GM10266 (cell line): ENCODE results near the gene SLC25A29.

Experiments used
- DNase-seq: peaks from one replicate; pipeline ENCODE4 v3.0.0; 2012; ENCODE audit errors: extremely low spot score
- CTCF ChIP-seq: IDR thresholded peaks from 2 replicates; pipeline ENCODE4 v1.5.1; 2012; ENCODE audit warnings: mild to moderate bottlenecking, low read depth; ENCODE audit not compliant: control insufficient read depth, insufficient read depth; ENCODE audit errors: missing control alignments

SLC25A29 gene

DNA sequence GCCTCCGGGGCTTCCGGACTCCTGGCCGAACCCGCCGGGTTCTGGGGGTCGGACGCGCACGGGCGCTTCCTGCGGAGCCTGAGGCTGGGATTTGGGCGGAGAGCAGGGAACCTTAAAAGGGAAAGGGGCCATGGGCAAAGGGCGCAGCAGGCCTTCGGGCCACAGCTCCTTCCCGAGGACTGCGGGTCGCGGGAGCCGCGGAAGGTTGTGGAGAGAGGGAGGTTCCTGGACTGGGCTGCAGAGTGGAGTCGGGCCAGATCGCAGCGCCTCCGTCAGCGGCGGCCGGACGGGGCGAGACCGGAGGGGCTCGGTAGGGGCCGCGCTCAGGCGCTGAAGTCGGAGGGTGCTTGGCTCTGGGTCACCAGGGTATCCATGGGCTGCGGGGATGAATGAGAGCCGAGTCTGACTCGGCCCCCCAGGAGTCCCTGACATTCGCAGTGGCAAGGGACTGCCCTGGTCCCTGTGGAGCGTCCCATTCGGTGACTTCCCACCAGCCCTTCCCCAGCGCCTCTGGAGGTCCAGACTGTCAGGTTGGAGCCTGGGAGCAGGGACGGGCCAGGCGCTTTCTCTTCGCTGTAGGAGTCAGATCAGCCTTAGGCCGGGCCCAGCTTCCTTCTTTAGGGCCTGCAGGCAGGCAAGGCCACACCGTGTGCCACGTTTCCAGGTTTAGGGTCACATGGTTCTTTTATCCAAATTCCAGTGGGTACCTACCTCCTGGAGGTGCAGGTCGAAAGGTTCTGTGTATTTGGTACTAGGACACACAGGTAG is 938 bp upstream of the SLC25A29 start:
- DNase-seq: no peak
- no peak for TF ChIP-seq CTCF

DNA sequence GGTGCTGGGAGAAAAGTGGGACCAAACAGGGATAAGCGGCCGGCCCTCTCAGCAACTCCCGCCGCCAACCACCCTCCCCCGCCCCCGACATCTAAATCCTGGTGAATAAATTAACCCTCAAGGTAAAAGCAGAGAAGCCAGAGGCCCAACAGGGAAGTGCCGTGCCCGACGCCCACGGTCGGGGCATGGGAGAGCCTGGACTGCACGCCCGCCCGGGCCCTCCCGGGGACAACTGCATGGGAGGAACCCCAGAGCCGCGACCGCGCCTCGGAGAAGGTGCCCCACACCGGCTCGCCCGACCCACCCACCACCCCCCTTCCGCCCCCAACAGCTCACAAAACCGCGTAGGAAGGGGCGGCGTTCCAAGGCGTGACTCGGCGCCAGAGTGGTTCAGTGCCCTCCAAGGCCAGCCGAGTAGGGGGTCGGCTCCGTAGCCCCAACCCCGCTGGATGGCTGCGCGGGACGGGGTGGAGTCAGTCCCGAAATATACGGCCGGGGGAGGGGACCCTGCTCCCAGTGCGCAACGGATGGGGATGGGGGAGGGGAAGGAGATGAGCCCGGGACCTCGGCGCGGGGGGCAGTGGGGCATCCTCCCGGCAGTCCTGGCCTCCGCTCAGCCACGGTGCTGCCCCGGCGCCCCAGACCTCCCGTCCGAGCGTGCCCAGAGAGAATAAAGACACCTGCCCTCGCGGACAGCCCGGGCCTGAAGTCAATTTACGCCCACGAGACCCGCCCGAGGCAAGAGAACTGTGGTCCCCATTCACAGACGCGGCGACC is 732 bp downstream of the SLC25A29 start:
- DNase-seq: no peak
- no peak for TF ChIP-seq CTCF

- no peak for DNase-seq
These were observed 1.4 kb downstream of the SLC25A29 start for GRCh38 chr14:100304825-100305323.

DNA sequence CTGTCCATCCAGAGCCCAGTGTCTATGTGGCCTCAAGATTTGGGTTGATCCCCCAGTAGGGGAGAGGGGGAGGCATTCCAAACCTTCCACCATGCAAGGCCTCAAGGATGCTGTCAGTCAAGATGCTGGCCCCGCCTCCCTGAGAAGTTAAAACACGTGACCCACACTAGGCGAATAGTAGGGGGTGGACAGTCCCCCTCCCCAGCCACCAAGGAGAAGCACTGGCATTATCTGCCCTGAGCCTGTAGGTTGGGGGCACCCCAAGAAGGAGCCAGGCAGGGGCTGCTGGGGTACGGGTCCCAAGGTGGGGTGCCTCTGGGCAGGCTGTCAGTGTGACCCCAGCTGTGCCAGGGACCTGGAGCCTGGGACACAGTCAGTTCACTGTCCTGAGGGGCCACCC is 2.3 kb downstream of the SLC25A29 start:
- no peak for TF ChIP-seq CTCF
- DNase-seq: no peak

More at GRCh38 chr14:100304825-100305323, 1.4 kb downstream of the SLC25A29 start:
- TF ChIP-seq CTCF: no peak

GRCh38 chr14:100303179-100303578 is 3.1 kb downstream of the SLC25A29 start:
- peak; percentile 67 for TF ChIP-seq CTCF
- DNase-seq: peak; percentile 70

DNA sequence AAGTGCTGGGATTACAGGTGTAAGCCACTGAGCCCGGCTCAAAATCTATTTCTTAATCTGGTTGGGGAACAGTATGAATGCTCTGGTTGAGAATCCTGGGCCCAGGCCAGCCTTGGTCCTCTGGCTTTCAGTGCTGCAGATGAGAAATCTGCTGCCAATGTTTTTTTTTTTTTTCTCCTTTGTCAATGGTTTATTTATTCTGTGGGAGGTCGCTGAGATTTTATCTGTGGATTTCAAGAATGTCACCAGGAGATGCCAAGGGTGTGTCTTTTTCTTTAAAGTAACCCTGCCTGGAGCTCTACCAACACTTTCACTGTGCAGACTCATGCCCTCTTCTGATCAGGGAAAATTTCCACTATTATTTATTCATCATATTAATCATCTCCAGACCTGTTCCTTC is 3.6 kb downstream of the SLC25A29 start:
- no peak for DNase-seq
- TF ChIP-seq CTCF: no peak

GRCh38 chr14:100299238-100299560 is 7.0 kb downstream of the SLC25A29 start:
- TF ChIP-seq CTCF: no peak
- no peak for DNase-seq
